Stimulated activated CD4-positive, alpha-beta T cell treated with anti-CD3 and anti-CD28 coated beads, Interleukin-1b, Interleukin-23, amount 100 ng/mL, for 4 hours (primary cell): ENCODE results near the gene ZBTB20.

Experiments used
- DNase-seq, 2 donors: peaks; one replicate each; pipeline ENCODE4 v3.0.0-alpha.2; 2020; ENCODE audit warnings: low read depth in 2 of 2

ZBTB20 gene

DNA sequence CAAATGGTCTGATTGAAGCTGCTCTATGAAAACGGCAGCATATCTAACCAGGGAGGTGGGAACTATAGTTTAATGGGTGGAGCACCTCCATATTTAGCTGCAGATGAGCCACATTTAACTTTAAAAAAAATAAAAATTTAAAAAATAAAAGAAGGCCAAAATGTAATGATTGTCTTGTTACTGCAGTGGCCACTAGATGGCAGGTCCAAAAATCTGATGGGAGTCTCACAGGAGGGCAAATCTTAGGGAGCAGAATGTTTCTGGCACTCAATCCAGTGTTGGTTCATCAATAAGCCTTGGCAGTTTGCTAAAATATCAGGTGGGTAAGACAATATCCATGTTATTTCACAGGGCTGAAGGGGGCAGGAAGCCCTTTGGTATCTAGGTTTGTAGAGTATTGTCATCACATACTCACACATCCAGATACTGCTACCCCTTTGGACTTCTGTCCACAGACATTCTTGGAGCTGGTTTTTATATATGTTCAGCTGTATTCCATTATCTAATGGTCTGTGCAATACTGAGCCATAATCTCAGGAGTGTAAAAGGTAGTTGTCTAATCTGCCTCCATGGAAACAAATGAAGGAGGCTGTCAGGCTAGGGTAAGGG lies 619.9 kb downstream of the ZBTB20 start:
- DNase-seq, result no peak

DNA sequence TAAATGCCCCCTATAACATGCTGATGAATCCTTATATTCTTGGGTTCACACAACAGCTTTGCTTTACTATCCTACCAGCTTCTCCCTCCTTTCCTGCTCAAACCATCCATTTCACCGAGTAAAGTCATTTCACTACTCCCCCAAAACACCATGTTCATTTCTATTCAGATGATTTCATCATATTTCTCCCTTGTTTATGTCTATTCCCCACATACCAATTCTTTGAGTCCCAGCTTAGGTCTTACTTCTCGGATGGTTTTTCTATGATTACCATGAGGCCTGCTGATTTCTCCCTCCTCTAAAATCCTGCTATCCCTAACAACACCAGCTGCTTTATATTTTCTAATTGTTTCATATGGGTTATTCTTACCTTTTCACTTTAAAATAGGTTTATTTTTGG lies 621.8 kb downstream of the ZBTB20 start:
- DNase-seq, result no peak

DNA sequence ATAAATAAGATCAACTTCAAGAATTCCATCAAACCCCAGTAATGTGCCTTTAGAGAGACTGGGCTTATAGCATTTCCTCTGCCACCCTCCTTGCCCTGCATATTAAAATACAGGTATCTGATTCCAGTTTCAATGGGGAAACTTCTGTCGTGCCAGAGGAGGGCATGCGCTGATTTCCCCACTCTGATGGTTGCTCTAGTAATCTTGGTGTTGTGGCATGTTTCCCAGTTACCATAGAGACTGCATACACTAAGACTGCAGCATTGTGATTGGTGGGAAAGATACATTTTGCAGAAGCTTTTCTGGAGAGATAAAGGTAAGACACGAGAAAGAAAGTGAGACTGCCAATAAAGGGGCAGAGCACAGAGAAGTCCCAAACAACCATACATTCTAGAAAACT lies 627.7 kb downstream of the ZBTB20 start:
- DNase-seq, result no peak

DNA sequence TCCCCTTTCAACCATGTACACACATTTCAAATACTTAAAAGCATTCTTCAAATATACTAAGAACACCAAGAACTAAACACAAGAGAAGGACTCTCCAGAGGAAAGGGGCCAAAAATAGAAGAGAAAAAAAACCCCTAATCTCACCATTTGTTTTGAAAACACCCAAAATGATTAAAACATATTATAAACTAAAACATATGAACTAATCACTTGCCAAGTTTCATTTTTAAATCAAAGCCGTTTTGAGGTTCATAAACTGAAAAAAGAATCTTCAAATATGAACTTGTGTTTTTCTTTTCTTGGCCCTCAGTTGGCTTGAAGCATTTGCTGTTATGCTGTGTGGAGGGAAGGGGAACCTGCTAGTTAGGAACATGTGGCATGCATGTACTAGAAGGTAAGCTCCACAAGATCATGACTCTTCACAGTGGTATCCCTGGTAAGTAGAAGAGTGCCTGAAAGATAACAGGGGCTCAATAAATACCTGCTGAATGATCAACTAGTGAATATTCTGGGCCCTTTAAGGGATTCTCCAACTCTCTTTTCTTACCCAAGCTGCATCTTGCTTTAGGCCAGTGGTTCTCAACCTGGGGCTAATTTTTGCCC lies 628.8 kb downstream of the ZBTB20 start:
- no peak for DNase-seq

DNA sequence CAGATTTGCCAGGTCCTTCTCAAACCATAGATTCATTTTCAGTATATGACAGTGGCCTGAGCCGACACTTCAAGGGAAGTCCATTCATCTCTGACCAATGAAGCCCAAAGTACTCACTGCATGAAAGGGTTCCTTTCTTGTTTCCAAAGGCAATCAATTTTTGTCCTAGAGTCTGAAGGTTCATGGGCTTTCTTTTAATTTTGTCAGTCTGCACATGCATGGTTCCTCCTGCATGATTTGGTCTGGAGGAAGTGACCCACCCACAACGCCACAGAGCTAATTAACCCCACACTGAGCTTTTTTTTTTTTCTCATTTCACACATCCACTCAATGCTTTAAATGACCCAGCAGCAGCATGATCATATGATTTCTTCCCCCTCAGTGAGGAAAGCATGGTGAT lies 636.9 kb downstream of the ZBTB20 start:
- no peak for DNase-seq

DNA sequence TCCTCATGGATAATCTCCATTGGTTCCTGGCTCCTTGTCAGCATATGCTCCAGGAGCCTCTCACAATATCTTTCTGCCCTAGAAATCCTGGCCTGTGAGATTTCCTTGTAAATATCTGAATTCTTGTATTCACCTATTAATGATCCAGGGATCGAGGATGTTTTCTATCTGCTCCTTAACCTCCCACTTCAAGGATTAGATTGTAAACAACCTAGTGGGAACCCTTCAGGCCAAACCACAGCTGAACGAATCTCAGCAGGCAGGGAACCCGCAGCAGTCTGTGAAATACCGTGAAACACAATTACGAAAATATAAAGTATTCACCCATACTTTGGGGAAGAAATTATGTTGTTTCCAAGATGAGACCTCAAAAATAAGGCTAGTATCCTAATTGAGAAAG lies 637.3 kb downstream of the ZBTB20 start:
- DNase-seq, result no peak

DNA sequence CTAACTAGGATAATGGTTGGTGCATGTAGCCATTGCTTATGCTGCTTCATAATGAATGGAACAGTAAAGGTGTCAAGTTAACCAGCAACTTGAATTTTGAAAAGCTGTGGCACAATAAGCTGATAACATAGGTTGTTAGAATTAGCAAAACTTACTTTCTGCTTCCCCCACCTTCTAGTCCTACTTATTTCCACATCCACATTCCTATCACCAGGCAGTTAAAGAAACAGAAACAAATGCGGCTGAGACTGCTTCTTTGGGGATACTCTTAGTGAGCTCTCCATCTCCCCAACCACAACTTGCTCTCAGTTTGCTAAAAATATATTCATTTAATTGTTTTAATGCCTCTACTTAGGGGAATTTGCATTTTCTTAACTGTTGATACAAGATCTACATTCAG lies 638.1 kb downstream of the ZBTB20 start:
- no peak for DNase-seq

DNA sequence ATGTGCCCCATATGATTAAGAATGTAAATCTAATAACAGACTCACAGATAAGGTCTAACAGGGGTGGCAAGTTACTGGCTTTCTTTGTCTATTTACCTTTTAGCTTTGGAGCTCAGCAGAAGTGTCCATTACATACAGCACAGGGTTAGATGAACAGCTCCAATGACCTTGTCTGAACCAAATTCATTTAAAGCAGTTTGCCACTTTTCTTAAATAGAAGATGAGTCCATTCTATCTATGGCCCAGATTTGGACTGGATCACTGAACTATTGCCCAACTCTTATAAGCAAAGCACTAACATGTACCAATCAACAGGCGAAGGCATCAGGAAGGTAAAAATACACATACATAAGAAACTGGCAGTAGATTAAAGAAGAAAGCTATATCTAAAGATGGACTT lies 638.9 kb downstream of the ZBTB20 start:
- no peak for DNase-seq

DNA sequence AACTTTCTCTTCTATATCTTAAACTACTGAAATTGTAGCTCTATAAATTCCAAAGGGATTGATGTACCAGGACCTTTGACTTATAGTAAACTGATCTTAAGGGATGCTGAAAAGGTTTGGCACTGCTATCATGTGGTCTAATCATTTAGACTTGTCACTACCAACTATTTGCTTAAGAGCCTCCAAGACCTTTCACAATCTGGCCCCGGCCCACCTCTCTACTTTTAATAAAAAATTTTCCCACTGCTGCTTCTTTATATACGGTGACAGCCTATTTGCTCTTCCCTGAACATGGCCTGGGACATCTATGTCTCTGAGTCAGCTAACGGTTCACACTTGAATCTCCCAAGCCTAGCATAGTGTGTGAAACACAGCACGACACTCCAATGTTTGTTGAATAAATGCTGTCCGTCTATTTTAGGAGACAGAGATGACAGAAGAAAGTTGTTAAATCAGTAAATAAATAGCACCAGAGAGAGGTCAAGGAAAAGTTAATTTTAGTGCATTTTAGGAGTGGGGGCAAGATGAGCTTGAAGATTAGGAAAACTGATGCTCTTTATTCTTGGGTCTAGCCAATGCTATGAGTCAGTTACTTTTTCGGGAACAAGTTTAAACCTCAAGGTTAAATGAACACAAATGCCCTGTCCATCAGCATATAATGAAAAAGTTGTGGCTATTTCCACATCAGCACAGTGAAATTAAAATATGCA lies 640.3 kb downstream of the ZBTB20 start:
- DNase-seq, result no peak

DNA sequence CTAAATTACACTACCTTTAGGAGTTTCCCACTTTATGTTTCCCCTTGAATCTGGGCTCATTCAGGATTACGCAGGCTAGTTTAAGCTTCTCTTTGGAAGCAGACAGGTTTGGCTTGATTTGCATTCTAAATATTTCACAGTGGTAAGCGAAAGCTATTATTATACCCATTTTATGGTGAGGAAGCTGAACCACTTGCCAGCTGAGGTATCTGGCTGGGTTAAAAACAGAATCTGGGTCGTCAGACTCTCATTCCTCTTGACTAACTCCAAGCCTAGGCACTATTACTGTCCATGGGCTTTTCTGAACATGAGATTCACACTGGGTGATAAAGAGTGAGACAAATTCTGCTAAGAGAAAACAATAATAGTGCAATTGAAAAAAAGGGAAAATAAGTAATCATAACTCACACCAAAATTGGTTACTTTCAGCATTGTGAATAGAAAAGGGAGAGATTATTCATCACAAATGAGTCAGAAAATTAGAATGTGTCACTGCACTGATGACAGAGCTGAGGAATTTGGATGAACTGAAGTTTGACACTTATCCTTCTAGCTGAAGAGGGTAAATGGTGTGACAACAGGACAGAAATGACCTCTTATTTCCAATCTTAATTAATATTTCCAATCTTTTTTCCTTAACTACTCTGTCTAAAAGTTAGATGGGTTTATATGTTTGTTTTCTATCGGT lies 642.0 kb downstream of the ZBTB20 start:
- DNase-seq, result no peak

DNA sequence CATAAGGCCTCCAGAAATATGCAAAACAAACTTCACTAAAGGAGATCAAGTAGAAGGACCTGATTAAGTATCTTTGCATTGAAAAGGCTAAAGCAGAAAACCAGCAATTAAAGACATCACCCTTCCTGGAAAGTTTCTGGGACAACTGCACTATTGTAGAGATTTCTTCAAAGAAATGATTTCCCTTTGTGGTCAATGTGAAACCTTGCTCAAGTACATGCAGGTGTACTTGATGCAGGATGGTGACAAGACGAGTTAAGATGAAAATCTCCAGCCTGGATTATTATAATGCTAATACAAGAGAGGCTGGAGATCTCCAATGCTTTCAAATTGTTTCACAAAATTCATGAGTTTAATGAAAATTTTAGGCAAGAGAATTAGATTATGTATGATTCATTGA lies 644.9 kb downstream of the ZBTB20 start:
- no peak for DNase-seq

DNA sequence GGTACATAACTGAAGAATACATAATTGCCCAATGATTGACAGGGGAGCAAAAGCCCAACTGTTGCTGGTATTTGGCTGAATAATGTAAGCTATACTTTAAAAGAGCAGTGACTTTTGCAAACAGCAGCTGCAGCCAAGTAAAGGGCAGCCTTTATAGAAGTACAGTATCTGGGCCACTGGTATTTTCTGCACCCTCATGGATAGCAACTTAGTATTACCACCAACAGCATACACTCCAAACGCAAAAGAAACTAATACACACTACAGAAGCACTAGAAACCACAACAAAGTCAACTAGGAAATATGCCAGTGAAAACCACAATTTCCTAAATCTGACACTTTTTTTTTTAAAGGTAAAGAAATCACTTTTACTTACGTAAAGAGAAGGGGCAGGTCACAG lies 647.1 kb downstream of the ZBTB20 start:
- no peak for DNase-seq

DNA sequence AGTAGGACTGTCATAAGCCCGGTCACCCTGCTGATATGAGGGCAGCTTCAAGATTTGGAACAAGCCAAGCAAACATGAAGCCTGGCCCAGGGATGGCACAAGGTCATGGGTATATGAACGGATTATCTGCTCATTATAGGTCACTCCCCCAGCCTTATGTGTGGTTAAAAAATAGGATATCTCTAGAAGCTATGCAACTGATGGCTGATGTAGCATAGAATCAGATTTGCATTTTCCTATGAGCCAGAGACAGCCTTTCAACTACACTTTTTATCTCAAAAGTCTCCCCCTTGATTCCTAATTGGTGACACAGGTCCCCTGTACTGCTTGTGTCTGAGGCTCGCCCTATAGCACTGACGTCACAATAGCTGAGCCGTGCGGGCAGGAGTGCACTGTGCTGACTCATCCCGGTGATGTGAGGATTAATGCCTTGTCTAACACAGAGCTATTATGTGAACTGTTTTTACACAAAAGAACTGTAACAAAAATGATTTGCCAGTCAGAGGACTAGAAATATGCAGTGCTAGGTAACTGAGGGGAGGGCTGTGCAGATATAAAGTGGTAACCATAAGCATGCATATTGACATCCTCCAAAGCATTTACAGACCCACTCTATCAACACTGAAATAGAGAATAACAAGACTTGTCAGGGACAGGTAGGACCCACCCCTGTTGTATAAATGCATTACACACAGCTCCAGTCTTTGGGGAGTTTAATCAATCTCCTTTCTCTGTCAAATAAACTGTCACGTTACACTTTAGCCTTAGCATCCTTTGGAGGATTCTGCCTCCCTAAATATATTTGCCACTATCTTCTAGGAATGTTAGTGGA lies 648.3 kb downstream of the ZBTB20 start:
- no peak for DNase-seq

DNA sequence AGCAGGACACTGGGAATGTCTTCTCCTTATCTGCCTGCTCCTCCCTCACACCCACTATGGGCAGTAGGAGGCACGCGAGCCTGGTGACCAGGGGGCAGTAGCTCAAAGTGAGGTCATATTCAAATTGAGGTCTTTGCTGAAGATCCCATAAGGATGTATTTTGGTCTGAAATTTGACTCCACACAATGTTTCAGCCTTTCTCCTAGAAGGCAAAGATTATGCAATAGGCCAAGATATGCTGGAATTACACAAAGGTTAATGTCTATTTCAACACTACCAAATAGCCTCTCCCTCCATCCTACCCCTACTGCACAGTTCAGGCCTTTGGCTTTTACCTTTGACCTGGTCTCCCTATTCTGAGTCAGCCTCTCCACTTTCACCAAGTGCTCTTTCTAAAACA lies 650.2 kb downstream of the ZBTB20 start:
- no peak for DNase-seq

DNA sequence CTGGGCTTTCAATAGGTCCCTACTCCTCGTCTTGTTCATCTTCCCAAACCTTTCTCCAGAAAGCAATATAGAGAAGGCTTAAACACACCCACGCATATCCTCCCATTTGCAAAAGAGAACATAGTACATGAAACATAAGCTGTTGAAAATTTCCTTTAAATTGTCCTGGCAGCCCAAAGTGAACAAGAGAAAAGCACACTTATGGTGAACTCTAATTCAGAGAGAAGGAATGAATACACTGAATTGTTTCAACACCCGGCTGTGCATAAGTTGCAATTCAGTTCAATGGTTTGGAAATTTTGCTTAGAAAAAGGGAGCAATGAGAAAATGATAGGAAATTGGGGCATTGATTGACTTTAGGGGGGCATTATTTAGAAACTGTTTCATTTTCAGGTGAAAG lies 650.6 kb downstream of the ZBTB20 start:
- DNase-seq, result no peak

DNA sequence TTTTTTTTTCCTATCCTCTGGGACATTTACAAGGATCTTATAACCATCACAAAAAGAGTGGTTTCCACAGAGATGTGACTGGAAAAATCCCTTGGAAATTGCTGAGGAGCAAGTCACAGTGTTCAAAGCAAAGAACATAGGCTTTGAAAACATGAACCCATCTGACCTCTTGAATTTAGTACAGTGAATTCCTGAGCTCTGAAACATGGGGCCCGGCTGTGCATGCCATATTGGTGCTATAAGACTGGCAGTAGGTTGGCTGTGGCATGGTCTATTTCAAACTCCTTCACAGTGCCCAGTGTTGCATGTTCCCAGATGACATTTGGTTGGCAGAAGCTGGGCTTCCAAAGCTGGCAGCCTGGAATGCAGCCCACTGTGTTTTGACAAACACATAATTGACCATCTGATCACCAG lies 651.1 kb downstream of the ZBTB20 start:
- DNase-seq, result no peak

DNA sequence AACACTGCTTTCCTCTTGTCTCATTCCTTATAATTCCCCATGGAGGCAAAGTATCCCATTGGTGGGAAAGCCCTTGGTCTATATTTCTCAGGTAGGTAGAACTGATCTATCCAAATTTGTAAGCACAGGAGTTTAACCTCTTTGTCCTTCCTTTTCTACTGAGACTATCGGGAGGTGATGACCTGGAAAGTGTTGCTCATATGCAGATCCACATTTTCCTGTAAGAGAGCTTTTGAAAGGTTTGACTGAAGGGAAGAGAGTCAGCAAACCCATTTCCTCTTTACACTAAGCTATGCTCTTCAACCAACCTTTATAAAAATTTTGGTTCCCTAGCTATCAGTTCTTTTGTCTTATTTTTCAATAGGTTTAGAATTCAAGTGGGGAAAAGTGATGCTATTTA lies 652.6 kb downstream of the ZBTB20 start:
- no peak for DNase-seq

DNA sequence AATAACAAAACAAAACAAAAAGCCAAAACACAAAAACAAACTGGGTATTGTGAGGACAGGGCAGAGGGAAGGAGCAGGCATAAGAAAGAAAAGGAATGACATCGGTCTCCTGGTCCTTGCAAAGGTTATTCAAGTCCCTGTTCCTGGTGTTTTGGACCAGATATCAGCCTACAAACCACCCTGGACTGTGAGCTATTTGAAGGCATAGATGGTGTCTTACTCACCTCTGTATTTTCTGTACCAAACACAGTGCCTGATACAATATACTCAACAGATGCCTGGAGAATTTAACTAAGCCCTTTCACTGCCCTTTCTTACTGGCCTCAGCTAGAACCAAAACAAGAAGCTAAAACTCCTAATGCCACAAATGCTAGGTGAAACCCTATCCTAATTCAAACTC lies 656.3 kb downstream of the ZBTB20 start:
- DNase-seq, result no peak

DNA sequence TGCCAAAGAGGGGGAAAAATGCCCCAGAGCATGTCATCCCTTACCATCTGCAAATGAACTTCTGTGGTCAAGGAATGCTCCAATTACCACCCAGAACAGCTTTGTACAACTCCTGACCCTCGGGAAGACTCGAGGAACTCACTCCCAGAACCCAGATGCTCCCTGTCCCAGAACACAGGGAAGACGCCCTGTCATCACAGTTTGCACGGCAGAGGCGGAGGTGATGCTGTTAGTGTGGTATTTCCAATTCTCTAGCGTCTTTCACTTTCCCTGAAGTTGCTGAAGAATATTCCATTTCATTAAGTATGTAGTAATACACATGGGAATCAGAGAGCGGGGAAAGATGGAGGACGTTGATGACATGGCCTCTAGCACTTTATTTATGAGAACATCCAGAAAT lies 659.6 kb downstream of the ZBTB20 start:
- no peak for DNase-seq

DNA sequence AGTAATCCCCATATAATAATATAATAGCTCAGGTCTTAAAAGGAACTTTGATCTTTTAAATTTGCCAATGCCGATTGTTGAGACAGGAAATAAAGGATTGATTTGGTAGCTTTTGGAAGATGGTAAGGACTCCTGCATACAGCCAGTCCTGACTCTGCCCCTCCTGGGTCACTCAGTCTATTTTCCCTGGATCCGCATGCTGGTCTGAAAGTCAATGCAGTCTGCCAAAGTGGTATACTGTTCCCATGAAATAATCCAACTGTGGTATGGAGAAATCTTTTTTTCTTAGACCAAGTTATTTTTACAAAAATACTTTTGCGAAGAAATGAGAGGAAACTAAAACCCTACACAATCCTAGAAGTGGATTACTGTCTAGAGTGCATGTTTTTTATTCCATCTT lies 662.2 kb downstream of the ZBTB20 start:
- no peak for DNase-seq

DNA sequence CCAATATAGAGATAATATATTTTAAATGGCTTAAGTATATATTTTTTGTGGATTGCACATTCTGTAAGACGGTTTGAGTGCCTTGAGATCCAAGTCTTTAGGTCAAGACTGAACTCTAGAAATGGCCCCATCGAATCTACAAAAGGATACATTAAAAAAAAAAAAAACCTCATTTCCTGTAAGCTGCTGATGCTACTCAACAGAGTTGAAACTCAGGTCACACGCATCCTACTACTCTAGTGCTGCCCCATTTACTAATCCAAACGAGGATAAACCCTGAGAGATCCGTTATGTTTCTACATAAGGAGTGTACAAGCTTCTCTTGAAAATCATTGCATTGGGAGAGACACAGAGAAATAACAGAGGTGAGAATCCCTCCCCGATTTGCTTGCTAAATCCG lies 666.0 kb downstream of the ZBTB20 start:
- no peak for DNase-seq

DNA sequence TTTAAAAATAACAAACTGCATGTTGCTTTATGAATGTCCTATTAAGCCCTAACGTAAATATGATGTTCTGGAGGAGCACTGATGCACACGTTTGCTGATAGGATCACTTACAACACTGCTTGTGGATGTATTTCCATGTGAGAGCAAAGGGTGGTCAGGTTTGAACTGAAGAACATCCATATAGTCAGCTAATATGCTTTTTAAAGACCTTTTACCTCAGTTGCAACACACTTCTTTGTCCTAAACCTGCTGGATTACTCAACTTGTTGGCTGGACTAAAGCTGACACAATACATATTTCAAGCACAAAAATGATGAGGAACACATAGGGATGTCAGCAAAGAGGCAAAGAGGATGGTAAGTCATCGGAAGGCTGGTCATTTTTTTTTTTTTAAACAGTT lies 666.6 kb downstream of the ZBTB20 start:
- DNase-seq, result no peak
